HepG2 (cell line): ENCODE measurements around the gene ADCY7. TPM values are rescaled to one million over a fixed set of nuclear protein-coding genes. Genes with fewer than 3 reads are reported as not detected.

Experiments used
- DPF2 ChIP-seq: sonication (generic); formaldehyde crosslinking; IDR thresholded peaks from 2 replicates; pipeline ENCODE4 v1.4.0; 2020; ENCODE audit warnings: mild to moderate bottlenecking, low read depth, missing genetic modification reagents, borderline replicate concordance
- FOXA3 ChIP-seq: IDR thresholded peaks from 2 replicates; pipeline ENCODE4 v1.6.1; 2016; ENCODE audit warnings: missing genetic modification reagents, missing compliant biosample characterization
- GATA4 ChIP-seq: sonication (generic); IDR thresholded peaks from 2 replicates; pipeline ENCODE4 v1.6.1; 2016; ENCODE audit warnings: antibody characterized with exemption, low read depth, borderline replicate concordance
- IRF2 ChIP-seq: IDR thresholded peaks from 2 replicates; pipeline ENCODE4 v1.6.1; 2018; ENCODE audit warnings: missing genetic modification reagents, missing compliant biosample characterization
- NCOA2 ChIP-seq: sonication (generic); formaldehyde crosslinking; IDR thresholded peaks from 2 replicates; pipeline ENCODE4 v1.8.0; 2022; ENCODE audit warnings: inconsistent platforms
- NFE2 ChIP-seq: sonication (generic); formaldehyde crosslinking; IDR thresholded peaks from 2 replicates; pipeline ENCODE4 v1.4.0; 2020; ENCODE audit warnings: missing genetic modification reagents
- POGZ ChIP-seq: sonication (generic); formaldehyde crosslinking; IDR thresholded peaks from 2 replicates; pipeline ENCODE4 v1.4.0; 2020; ENCODE audit warnings: mild to moderate bottlenecking, missing genetic modification reagents
- RXRA ChIP-seq: sonication (generic); formaldehyde crosslinking; IDR thresholded peaks from 2 replicates; pipeline ENCODE4 v1.5.1; 2020; ENCODE audit warnings: missing genetic modification reagents
- RXRB ChIP-seq: IDR thresholded peaks from 2 replicates; pipeline ENCODE4 v1.6.1; 2016; ENCODE audit warnings: borderline replicate concordance, missing genetic modification reagents, missing compliant biosample characterization
- ZBTB38 ChIP-seq: sonication (generic); formaldehyde crosslinking; IDR thresholded peaks from 2 replicates; pipeline ENCODE4 v1.5.1; 2020; ENCODE audit warnings: mild to moderate bottlenecking, missing genetic modification reagents
- ZNF263 ChIP-seq: sonication (generic); formaldehyde crosslinking; IDR thresholded peaks from 2 replicates; pipeline ENCODE4 v1.4.0; 2020; ENCODE audit warnings: missing genetic modification reagents
- ZNF552 ChIP-seq: sonication (generic); formaldehyde crosslinking; IDR thresholded peaks from 2 replicates; pipeline ENCODE4 v1.9.0; 2022; ENCODE audit warnings: missing genetic modification reagents, mild to moderate bottlenecking, borderline replicate concordance
- polyA plus RNA-seq, 8 experiments: library from polyadenylated mRNA; depleted of rRNA in 3 of 8; stranded (reverse) in 7 of 8; unstranded in 1 of 8; fragments of >200 nt; fragmentation: Illumina TruSeq in 4 of 8; extraction: Trizol in 4 of 8; gene quantifications; 2 replicates each; pipeline versions ENCODE4 v1.2.1 to v1.2.3, GENCODE V29; 2011 to 2016; ENCODE audit warnings: low read depth in 4 of 8, missing spikeins in 1 of 8, mixed read lengths in 1 of 8; ENCODE audit not compliant: insufficient read depth in 1 of 8
- total RNA-seq, 5 experiments: library from RNA; depleted of rRNA; stranded (reverse); fragments of >200 nt; fragmentation: Illumina TruSeq; extraction: Trizol; gene quantifications; 2 replicates each; pipeline ENCODE4 v1.2.3, GENCODE V29; 2016; ENCODE audit warnings: low read depth in 1 of 5
- TF ChIP-seq, protein P1 (sequence below): IDR thresholded peaks from 2 replicates; pipeline ENCODE4 v1.6.1; 2016; ENCODE audit warnings: mild to moderate bottlenecking
- TF ChIP-seq, protein P2 (sequence below): sonication (generic); formaldehyde crosslinking; IDR thresholded peaks from 2 replicates; pipeline ENCODE4 v1.8.0; 2022; ENCODE audit warnings: mild to moderate bottlenecking, missing genetic modification reagents, moderate library complexity

ADCY7 gene
- total and polyA plus RNA-seq, 2 of the 13 experiments (the other 11 are each of a cell fraction or from before 2014, with no cell fraction given) = 2.2 to 4.3 TPM

DNA sequence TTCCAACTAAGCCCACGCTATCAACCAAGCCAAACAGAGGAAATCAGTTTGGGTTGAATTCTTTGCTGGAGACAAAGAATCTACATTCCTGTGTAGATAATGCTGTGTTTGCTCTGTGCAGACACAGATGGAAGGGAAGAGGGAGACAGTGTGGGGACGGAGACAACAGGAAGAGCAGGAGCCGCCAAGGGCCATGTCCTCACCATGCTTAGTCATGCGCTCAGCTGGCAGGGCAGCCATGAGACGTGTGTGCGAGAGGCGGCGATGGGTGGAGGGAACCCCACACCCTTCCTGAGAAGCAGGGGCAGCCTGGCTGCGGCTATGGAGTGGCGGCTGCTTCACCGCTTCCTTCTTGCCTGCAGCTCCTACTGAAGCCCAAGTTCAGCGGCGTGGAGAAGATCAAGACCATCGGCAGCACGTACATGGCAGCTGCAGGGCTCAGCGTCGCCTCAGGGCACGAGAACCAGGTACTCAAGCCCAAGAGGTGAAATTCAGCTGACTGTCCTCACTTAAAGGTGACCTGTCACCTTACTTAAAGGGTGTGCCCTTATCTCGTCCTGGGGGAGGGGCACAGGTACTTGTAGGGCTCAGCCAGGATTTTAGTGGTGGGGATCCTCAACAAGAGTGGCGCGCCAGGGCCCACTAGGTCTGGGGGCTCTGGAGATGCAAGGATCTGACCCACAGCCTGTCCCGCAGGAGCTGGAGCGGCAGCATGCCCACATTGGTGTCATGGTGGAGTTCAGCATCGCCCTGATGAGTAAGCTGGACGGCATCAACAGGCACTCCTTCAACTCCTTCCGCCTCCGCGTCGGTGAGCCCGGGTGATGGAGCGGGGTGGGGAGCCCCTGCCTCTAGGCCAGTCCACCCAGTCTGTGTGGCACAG, 47.5 kb downstream of the ADCY7 start (continued):
- TF ChIP-seq DPF2 (CRISPR knock-in tag) (0 out of 2 replicates have a peak, but pooled peaks have one; percentile 27), NCOA2 (CRISPR knock-in tag) (peak; percentile 64), RXRB (CRISPR knock-in tag) (peak; percentile 74; the same call in 1 of the 2 replicates), ZNF552 (CRISPR knock-in tag) (no peak), RXRA (peak; percentile 80), ZBTB38 (CRISPR knock-in tag) (peak; percentile 98), FOXA3 (CRISPR knock-in tag) (peak; percentile 59; the same call in 1 of the 2 replicates), POGZ (CRISPR knock-in tag) (peak; percentile 47), GATA4 (peak; percentile 41; the same call in 1 of the 2 replicates), NFE2 (CRISPR knock-in tag) (peak; percentile 81; the same call in 1 of the 2 replicates), IRF2 (CRISPR knock-in tag) (peak; percentile 61; the same call in 1 of the 2 replicates), ZNF263 (CRISPR knock-in tag) (peak; percentile 88)
- TF ChIP-seq, protein P1, sequence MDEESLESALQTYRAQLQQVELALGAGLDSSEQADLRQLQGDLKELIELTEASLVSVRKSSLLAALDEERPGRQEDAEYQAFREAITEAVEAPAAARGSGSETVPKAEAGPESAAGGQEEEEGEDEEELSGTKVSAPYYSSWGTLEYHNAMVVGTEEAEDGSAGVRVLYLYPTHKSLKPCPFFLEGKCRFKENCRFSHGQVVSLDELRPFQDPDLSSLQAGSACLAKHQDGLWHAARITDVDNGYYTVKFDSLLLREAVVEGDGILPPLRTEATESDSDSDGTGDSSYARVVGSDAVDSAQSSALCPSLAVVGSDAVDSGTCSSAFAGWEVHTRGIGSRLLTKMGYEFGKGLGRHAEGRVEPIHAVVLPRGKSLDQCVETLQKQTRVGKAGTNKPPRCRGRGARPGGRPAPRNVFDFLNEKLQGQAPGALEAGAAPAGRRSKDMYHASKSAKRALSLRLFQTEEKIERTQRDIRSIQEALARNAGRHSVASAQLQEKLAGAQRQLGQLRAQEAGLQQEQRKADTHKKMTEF (CRISPR knock-in tag) = peak; percentile 68; the same call in 1 of the 2 replicates
- TF ChIP-seq, protein P2, sequence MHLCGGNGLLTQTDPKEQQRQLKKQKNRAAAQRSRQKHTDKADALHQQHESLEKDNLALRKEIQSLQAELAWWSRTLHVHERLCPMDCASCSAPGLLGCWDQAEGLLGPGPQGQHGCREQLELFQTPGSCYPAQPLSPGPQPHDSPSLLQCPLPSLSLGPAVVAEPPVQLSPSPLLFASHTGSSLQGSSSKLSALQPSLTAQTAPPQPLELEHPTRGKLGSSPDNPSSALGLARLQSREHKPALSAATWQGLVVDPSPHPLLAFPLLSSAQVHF (CRISPR knock-in tag) = 0 out of 2 replicates have a peak, but pooled peaks have one; percentile 49
